ENCODE results near the gene SOCS4.
A peak's percentile ranks its signal among the peaks of the same experiment; 100 is the strongest.
"Not testable (repeated sequence)": the region's sequence is repeated elsewhere in the genome, so short reads cannot be mapped to it uniquely, and the experiment has no call there.

SOCS4 gene

DNA sequence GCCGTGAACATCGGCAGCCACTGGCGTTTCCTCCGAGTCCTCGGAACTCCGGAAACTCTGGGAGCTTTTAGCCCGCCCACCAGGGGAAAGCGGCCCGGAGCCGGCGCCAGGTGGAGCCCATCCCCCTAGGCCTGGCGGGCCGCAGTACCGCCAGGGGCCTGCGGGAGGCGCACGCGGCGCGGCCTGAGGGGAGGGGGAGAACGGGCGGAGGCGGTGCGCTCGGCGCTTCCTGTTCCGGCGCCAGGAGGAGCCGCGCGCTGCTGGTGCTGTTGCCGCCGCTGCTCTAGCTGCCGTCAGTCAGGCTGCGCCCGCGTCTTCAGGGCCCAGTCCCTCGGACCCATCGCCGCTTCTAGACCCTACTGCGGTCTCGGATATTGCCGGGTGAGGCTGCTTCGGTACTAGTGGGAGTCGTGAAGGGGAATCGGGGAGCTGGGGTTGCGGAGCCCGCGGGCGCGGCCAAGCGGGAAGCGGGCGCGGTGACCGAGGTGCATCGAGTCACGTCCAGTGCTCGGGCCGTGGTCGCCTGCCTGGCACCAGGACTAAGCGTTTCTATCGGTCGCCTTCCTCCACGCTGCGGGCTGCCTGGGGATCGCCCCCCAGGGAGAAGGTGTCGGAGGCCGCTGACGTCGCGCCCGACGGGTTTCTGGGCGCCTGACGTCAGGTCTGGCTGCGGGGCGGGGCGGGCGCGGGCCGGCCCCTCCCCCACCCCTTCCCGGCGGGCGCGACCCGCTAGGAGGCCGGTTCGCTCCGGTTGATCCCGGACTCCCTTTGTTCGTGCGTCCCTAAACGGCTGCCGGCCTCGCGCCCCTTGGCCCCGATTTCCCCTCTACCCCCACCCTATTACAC, 24.6 kb downstream of the SOCS4 start, which contains the start of gene MAPK1IP1L:
MAPK1IP1L (plus strand) TSS at position 225 of the 846 bp plus-strand sequence. CDS start 10,037 bp downstream, outside the sequence.
- DNase-seq (ENCODE audit: low spot score), result peak; percentile 97

DNA sequence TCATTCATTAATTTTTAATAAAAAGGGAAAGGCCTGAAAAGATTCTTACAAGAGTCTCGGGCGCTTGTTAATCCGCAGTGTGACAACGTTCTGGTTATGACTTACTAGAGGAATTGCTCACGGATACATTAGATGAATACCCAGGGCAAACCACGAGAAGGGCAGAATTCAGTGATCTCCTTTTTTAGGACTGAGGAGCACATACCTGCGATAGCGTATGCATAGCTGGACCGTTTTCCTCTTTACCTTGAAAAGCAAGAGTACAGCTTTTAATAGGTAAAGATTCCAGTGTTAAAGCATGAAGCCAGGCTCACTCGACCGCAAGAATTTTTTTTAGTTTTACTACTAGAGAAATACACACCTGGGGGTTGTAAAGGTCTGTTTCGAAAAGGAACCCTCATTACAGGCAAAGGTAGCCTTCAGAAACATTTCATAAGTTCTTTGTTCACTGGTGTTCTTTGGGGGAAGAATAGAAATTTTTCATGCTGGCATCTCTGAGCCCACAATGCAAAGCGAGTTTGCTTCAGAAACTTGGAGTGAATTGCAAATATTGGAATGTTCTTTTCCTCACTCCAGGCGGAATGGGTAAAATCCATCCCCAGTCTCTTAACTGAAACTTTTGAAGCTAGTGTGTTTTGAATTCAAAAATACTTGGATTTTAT, 25.4 kb downstream of the SOCS4 start:
- DNase-seq (ENCODE audit: low spot score), result peak; percentile 28

DNA sequence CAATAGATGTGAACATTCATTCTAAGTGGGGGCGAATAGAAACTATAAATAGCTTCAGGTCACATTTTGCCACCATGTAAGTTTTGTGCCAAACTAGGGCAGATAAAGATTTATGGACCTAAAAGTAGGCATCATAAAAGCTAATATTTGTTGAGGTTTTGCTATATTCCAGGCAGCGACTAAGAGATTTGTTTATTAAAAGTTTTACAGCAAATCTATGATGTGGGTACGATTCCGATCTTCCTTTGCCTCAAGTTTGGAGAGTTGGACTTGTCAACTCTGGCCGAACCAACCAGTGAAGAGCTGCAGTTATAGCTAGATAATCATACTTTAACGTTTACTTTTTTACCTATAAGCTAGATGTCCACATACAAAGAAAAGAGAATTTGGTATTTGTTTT, 26.0 kb downstream of the SOCS4 start:
- DNase-seq (ENCODE audit: low spot score), result no peak

DNA sequence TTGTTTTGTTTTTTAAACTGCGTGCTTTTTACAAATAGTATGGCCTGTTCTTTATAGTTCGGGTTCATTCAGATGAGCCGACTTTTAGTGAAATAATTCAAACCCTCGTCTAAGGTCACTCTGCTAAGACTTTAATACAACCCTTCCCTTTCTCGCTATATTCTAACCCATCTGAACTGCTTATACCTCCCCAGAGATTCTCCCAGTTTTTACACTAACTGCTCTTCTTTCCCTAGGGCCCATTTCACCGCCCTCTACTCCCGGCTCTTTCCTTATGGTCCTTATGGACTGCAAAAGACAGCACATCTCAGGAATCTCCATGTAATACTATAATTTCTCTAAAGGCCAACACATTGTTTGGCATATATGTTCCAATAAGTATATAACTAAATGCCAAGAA, 26.5 kb downstream of the SOCS4 start:
- DNase-seq (ENCODE audit: low spot score), result no peak

DNA sequence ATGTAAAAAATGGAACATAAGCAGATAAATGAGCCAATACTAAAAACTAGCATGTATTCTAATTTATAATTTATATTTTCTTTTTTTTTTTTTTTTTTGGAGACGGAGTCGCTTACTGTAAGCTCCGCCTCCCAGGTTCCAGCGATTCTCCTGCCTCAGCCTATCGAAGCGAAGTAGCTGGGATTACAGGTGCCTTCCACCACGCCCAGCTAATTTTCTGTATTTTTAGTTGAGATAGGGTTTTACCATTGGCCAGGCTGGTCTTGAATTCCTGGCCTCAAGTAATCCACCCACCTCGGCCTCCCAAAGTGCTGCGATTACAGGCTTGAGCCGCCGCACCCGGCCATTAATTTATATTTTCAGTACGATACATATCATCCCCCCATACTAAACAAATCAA, 27.1 kb downstream of the SOCS4 start:
- no peak for DNase-seq (ENCODE audit: low spot score)

DNA sequence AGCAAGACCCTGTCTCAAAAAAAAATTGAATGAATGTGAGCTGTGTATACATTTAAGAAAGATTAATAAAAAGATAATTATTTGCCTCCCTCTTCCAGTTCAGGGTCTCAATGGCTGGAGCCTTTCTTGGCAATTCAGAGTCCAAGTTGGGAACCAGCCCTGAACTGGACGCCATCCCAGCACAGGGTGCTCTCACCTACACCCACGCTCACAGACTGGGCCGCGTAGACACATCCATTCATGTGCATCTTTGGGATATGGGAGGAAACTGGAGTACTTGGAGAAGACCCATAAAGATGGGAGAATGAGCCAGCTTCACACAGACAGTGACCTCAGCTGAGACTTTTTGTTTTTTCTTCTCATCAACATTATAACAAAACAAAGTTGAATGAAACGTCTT, 30.9 kb downstream of the SOCS4 start:
- DNase-seq (ENCODE audit: low spot score), result no peak

DNA sequence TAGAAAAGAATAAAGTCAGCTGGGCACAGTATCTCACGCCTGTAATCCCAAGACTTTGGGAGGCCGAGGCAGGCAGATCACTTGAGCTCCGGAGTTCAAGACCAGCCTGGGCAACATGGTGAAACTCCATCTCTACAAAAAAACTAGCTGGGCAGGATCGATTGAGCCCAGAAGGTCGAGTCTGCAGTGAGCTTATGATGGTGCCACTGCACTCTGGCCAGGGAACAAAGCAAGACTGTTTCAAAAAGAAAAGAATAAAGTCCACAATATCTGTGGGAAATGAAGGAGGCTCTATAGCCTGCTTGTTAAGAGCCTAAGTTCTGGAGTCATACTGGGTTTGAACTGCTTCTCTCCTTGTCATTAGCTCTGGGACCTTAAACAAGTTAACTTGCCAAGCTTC, 32.3 kb downstream of the SOCS4 start:
- no peak for DNase-seq (ENCODE audit: low spot score)

DNA sequence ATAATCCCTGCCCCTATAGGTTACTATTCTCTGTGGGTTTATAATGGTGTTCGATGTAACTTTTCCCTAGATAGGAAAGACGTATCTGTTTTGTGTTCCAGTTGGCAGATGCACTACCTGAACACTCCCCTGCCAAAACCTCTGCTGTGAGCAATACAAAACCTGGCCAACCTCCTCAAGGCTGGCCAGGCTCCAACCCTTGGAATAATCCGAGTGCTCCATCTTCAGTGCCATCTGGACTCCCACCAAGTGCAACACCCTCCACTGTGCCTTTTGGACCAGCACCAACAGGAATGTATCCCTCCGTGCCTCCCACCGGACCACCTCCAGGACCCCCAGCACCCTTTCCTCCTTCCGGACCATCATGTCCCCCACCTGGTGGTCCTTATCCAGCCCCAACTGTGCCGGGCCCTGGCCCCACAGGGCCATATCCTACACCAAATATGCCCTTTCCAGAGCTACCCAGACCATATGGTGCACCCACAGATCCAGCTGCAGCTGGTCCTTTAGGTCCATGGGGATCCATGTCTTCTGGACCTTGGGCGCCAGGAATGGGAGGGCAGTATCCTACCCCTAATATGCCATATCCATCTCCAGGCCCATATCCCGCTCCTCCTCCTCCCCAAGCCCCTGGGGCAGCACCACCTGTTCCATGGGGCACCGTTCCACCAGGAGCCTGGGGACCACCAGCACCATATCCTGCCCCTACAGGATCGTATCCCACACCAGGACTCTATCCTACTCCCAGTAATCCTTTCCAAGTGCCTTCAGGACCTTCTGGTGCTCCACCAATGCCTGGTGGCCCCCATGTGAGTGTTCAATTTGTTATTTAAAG, 35.7 kb downstream of the SOCS4 start:
- DNase-seq (ENCODE audit: low spot score), result no peak

DNA sequence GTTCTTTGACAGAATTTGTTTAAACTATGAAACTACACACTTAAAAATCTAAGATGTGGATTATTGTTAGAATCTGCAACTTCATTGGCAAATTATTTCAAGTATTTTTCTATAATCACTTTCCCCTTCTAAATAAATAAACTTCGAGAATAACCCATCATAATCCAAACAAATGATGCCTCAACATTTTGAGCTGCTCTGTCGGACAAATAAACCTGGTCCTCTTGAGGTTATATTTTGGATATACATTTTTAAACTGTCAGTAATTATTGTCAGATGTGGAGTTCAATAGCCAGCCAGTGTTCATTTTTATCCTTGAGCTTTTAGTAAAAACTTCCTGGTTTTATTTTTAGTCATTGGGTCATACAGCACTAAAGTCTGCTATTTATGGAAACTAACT, 37.9 kb downstream of the SOCS4 start:
- not testable (repeated sequence) for DNase-seq (ENCODE audit: low spot score)

DNA sequence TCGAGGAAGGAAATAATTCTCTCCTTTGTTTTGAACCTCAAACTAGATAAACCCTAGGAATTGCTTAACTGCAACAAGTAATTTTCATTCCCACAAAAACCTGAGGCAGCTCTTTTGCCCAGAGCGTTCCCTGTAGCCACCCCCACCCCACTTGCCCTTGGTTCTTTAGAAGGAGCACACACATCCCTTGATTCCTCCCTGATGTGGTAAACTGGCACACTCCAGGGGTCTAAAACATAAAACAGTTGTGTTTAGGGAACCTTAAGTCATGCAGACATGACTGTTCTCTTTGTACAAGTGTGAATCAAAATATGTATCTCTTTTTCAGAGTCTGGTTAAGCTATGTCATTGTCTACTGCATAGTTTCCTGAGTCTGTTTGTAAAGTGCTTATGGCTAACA, 38.4 kb downstream of the SOCS4 start:
- DNase-seq (ENCODE audit: low spot score), result no peak

DNA sequence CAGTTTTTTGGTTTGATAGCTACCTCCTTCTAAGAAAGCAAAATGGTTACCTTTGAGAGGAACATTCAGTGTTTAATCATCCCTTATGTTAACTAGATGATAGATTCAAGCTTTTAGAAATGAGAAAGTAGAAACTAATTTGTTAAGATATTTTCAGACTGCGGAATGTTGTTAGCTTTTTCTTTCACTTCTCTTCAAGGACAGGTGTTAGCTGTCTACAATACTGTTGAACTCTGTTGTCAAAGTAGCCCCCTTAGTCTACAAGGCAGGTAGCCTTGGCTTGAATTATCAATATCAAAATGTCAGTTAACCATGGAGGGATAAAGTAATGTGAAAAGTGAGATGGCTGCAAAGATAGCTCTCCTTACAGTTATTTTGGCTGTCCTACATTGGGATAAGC, 39.2 kb downstream of the SOCS4 start:
- no peak for DNase-seq (ENCODE audit: low spot score)

DNA sequence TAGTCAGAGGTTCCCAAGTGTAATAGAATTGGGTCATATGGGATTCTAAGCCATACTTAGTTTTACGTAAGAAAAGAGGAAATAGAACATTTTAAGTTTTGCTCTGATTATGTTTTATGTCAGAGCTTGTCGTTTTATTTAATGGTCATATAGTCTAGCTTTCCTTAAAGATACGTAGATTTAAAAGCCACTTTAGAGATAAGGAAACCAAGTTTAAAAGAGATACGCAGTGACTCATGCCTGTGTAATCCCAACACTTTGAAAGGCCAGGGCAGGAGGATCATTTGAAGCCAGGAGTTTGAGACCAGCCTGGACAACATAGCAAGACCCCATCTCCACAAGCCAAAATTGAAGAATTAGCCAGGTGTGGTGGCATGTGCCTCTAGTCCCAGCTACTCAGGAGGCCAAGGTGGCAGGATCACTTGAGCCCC, 44.0 kb downstream of the SOCS4 start:
- DNase-seq (ENCODE audit: low spot score), result no peak

DNA sequence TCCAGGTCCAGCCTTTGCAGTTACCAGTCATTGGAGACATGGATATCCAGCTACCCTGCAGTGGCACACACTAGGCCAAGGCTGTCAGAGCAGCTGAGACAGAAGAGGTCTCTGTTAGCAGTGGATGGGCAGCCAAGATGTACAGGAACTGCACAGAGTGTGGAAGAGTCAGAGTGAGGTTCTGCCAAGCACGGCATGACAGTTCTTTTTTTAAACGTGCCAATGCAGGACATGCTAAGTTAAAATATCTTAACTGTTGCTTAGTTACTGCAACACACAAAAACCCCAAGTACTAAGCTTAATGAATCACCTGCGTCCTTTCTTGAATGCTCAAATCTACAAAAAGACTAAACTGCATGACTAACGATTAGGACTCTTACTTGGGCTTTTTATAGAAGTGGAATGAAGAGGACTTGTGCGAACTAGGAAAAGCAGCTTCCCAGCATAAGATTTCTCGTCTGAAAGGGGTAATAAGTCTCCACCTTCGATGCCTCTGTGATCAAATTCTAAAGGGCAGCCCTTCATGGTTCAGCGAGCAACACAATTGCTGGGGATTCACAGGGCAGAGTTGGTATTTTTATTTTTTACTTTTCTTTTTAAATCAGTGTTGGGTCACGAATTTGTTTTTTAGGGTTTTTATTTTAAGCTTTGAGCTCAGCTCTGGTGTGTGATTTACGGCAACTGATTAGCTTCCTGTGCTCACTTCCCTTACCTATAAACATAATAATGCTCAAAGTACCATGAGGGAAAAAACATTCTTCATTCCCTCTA, 45.0 kb downstream of the SOCS4 start:
- DNase-seq (ENCODE audit: low spot score), result peak; percentile 83

DNA sequence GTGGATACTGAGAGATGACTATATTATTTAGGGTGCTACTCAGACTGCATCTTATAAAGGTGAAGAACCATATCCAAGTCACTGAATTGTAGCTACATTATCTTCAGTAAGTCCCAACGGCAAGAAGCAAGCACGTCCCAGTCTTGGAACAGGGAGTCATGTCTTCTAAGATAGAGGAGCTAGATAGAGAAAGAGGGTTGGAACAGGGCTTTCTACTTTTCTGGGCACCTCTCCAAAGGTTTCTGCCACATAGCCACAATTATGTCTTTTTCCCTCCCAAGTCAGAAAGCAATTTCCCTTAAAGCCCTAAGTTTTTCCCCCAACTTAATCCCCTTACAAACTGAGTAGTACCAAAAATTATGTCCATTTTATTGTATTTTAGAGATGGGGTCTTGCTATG, 46.8 kb downstream of the SOCS4 start:
- peak; percentile 69 for DNase-seq (ENCODE audit: low spot score)

DNA sequence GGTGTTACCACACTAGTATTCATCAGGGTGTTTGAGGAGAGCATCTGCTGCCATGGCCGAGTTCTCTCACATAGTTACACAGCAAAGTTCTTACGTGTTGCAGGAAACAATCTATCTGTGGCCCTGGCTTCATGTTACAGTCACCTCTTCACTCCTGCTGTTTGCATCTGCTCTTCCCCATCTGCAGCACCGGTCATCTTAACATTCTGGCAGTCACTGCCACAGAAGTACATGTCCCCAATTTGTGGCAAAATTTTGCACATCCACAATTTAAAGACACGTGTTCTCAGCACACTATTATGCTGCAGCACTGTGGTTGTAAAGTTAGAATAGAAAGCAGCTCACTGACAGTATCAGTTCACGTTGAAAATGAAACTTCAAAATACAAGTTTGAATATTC, 47.6 kb downstream of the SOCS4 start:
- DNase-seq (ENCODE audit: low spot score), result no peak

DNA sequence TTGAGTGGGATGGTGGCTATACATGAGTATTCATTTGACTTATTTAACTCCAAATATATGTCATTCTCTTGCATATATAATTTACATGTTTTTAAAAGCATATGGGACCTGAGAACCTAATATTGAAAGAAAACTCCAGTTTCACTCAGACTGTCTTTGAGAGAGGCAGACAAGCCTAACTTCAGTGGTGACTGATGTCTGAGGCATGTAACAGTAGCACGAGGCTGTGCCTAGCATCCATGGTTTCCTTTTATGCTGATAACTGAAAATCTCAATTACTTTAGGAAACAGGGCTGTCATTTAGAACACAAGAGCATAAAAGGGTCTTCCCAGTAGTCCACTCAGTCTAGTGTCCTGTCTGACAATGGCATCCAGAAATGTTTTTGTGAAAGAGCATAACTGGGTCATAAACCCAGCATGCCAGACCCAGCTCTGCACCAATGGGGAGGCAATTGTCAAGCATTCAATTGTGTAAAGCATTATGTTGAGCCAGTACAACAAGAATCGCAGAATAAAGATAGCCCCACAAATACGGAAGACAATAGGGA, 48.7 kb downstream of the SOCS4 start:
- DNase-seq (ENCODE audit: low spot score), result peak; percentile 38

DNA sequence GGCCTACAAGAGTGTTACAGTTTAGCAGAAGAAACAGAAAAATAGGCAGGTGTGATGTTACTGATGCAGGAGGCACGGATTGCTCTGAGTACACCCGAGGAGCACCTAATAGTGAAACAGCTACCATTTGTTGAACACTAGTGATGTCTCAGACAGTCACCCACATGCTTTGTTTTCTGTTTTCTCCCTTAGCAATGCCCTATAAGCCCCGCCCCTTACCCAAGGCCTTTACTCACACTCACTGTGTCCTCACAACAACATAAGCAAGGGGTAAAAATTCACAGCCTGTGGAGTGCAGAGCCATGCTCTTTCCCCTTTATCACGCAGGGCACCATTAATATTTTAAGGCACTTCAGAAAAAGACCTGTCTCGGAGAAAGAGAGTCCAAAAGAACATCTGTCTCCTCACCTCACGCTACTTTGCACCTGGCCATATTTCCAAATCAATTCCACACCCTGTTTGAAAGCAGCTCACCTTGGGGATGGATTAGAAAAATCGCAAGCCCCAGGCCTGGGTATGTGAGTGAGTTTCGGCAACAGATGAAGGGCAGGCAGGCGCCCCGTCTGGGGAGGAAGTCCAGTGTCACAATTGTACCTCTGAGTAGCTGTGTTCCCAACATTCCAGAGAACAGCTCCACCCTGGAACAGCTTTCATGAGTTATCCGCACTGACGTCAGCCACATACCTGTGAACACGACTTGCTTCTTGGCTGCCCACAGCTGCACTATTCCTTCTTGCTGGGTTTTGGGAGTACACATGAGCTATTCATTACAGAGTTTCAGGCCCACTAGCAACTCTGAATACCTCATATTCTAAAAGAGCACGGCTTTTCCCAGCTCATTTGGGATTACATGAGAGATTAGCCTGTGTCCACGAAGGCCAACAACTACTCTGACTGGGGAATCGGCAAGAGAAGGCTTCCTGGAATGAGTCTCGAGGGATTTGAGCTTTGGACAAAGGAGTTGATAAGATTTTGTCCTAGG, 50.4 kb downstream of the SOCS4 start:
- DNase-seq (ENCODE audit: low spot score), result peak; percentile 27

DNA sequence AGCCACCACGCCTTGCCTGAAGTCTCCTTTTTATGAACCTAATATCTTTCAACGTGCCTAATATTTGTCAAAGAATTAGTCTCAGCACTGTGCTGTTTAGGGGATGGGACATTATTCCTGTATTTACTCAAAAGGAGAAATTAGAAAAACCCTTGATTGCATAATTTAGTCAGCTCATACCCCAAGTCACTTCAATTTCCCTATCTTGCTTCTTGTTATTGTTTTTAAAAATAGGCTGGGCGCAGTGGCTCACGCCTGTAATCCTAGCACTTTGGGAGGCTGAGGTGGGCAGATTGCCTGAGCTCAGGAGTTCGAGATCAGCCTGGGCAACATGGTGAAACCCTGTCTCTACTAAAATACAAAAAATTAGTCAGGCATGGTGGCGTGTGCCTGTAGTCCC, 52.9 kb downstream of the SOCS4 start:
- not testable (repeated sequence) for DNase-seq (ENCODE audit: low spot score)

DNA sequence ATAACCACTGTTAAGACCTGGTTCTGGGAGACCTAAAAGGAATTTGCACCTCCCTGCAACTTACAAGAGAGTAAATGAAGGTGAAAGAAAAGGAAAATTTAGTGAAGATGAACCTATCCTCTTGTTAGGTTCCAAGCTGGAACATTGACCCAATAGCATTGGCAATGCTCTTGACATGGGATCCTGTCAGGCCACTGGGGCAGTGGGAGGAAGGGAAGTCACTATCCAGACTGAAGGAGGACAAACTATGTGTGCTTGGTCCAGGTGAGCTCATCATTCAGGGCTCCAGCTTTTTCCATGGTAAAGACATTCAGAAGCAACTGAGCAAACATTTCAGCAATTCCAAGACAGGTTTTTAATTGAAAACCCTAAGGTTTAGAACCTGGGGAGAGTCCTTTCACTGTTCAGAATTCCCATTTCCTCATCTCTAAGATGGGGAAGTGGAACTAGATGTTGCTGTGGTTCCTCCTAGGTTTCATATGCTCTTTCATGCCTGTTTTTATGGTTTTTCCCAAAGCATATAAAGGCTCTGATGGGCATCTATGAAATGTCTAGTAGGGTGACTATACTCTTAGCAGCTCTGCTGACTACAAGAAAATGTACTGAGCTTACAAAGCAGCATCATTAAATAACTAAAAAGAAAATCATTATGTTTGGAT, 57.5 kb downstream of the SOCS4 start:
- DNase-seq (ENCODE audit: low spot score), result no peak
